GM21529 (cell line): ENCODE results near the gene MPIG6B.

Experiments used
- ATAC-seq: cut with Tn5 transposase; IDR thresholded peaks from one replicate; pipeline ENCODE4 v1.9.1; 2021; ENCODE audit not compliant: unreplicated experiment

The MPIG6B gene

GRCh38 chr6:31736768-31737314 lies 13.7 kb downstream of the MPIG6B start:
- ATAC-seq: no peak

- no peak for ATAC-seq
Observed at GRCh38 chr6:31737315-31737990, 14.3 kb downstream of the MPIG6B start.

- peak; percentile 24 for ATAC-seq
Observed at GRCh38 chr6:31737991-31738979, 15.1 kb downstream of the MPIG6B start.

- peak; percentile 74 for ATAC-seq
Observed at GRCh38 chr6:31739639-31740396, 16.6 kb downstream of the MPIG6B start, which contains the start of gene MSH5. MSH5 (plus strand) TSS chr6:31740005; CDS start chr6:31740467, 462 bp downstream.

- no peak for ATAC-seq
Observed at GRCh38 chr6:31740397-31741223, 17.4 kb downstream of the MPIG6B start.

- ATAC-seq: no peak
Observed at GRCh38 chr6:31741815-31742214, 18.6 kb downstream of the MPIG6B start.

- no peak for ATAC-seq
Observed at GRCh38 chr6:31742894-31743293, 19.7 kb downstream of the MPIG6B start.

GRCh38 chr6:31744422-31744821 lies 21.2 kb downstream of the MPIG6B start:
- no peak for ATAC-seq

- no peak for ATAC-seq
Observed at GRCh38 chr6:31749301-31750036, 26.3 kb downstream of the MPIG6B start.

GRCh38 chr6:31750411-31751022 lies 27.3 kb downstream of the MPIG6B start:
- ATAC-seq: no peak

GRCh38 chr6:31752739-31753319 lies 29.7 kb downstream of the MPIG6B start:
- no peak for ATAC-seq

GRCh38 chr6:31758281-31758680 lies 35.1 kb downstream of the MPIG6B start:
- no peak for ATAC-seq

- no peak for ATAC-seq
Observed at GRCh38 chr6:31760790-31761189, 37.6 kb downstream of the MPIG6B start.

- ATAC-seq: no peak
Observed at GRCh38 chr6:31761343-31761742, 38.2 kb downstream of the MPIG6B start.

- ATAC-seq: no peak
Observed at GRCh38 chr6:31762356-31762755, 39.2 kb downstream of the MPIG6B start, which contains the start of gene SAPCD1. SAPCD1 (plus strand) TSS chr6:31762656; CDS start chr6:31763055, 399 bp downstream.

GRCh38 chr6:31762878-31763618 lies 39.9 kb downstream of the MPIG6B start:
- ATAC-seq: no peak

GRCh38 chr6:31763619-31763940 lies 40.4 kb downstream of the MPIG6B start:
- ATAC-seq: no peak

- no peak for ATAC-seq
Observed at GRCh38 chr6:31764198-31764597, 41.0 kb downstream of the MPIG6B start.
